ENCODE results near the gene IL12RB2. TPM values are rescaled to one million over a fixed set of nuclear protein-coding genes. Genes with fewer than 3 reads are reported as not detected.
"Not testable (repeated sequence)": the region's sequence is repeated elsewhere in the genome, so short reads cannot be mapped to it uniquely, and the experiment has no call there.

Gene IL12RB2
- total and polyA plus RNA-seq, 4 donors = 0.02 to 2.1 (median 0.44) TPM

- Histone ChIP-seq H3K9ac (ENCODE audit: insufficient read depth in 1 of 2, low read length in 2 of 2) (no peak overlapping the region), H3K4me1 (ENCODE audit: control insufficient read depth in 5 of 5, insufficient read depth in 5 of 5, low read length in 5 of 5) (peaks cover 0 to 7% (median 3%) of the 10 kb centered on the region in 5 donors), H3K9me3 (ENCODE audit: control insufficient read depth in 4 of 4, insufficient read depth in 3 of 4, low read length in 3 of 4) (peaks cover 0 to 1% (median 0%) of the 10 kb centered on the region in 4 donors), H3K27me3 (ENCODE audit: control insufficient read depth in 3 of 3, insufficient read depth in 3 of 3, low read length in 2 of 3) (no peaks in the 10 kb centered on the region), H3K27ac (ENCODE audit: low read depth in 1 of 2, low read length in 1 of 2) (no peak overlapping the region), H3K4me3 (no peak overlapping the region), H3K36me3 (ENCODE audit: control insufficient read depth in 4 of 4, insufficient read depth in 4 of 4, low read length in 4 of 4) (peaks cover 0 to 4% (median 0%) of the 10 kb centered on the region in 4 donors)
- no peak for TF ChIP-seq CTCF (IDR thresholded peaks at IDR 0.05; ENCODE audit: control extremely low read depth, extremely low read depth)
- DNase-seq (no peak), ATAC-seq (ENCODE audit: insufficient read depth, low FRiP score) (no peak)
- 90 to 93% methylated on average over 3 of the region's 3 CpGs for WGBS, 2 donors
These were observed 86.1 kb downstream of the IL12RB2 start for GRCh38 chr1:67393737-67394136.

- no peak overlapping the region for H3K27ac ChIP-seq (ENCODE audit: low read depth in 1 of 2, low read length in 1 of 2)
- H3K9me3 ChIP-seq (ENCODE audit: control insufficient read depth in 4 of 4, insufficient read depth in 3 of 4, low read length in 3 of 4) = peaks cover 0 to 1% (median 0%) of the 10 kb centered on the region in 4 donors
- H3K9ac ChIP-seq (ENCODE audit: insufficient read depth in 1 of 2, low read length in 2 of 2) = no peak overlapping the region
- H3K27me3 ChIP-seq (ENCODE audit: control insufficient read depth in 3 of 3, insufficient read depth in 3 of 3, low read length in 2 of 3) = no peaks in the 10 kb centered on the region
- H3K4me3 ChIP-seq = no peak overlapping the region
- peaks cover 0 to 7% (median 3%) of the 10 kb centered on the region in 5 donors for H3K4me1 ChIP-seq (ENCODE audit: control insufficient read depth in 5 of 5, insufficient read depth in 5 of 5, low read length in 5 of 5)
- ATAC-seq (ENCODE audit: insufficient read depth, low FRiP score) = no peak
- TF ChIP-seq CTCF (IDR thresholded peaks at IDR 0.05; ENCODE audit: control extremely low read depth, extremely low read depth) = no peak
- 97 to 99% methylated on average over 4 of the region's 4 CpGs for WGBS, 2 donors
- DNase-seq = no peak
- peaks cover 0 to 4% (median 0%) of the 10 kb centered on the region in 4 donors for H3K36me3 ChIP-seq (ENCODE audit: control insufficient read depth in 4 of 4, insufficient read depth in 4 of 4, low read length in 4 of 4)
These were observed 86.9 kb downstream of the IL12RB2 start for GRCh38 chr1:67394548-67394947.

- Histone ChIP-seq H3K27ac (ENCODE audit: low read depth in 1 of 2, low read length in 1 of 2) (no peak overlapping the region), H3K9ac (ENCODE audit: insufficient read depth in 1 of 2, low read length in 2 of 2) (no peak overlapping the region), H3K9me3 (ENCODE audit: control insufficient read depth in 4 of 4, insufficient read depth in 3 of 4, low read length in 3 of 4) (peaks cover 0 to 1% (median 0%) of the 10 kb centered on the region in 4 donors), H3K36me3 (ENCODE audit: control insufficient read depth in 4 of 4, insufficient read depth in 4 of 4, low read length in 4 of 4) (no peaks in the 10 kb centered on the region), H3K27me3 (ENCODE audit: control insufficient read depth in 3 of 3, insufficient read depth in 3 of 3, low read length in 2 of 3) (no peaks in the 10 kb centered on the region), H3K4me3 (no peak overlapping the region), H3K4me1 (ENCODE audit: control insufficient read depth in 5 of 5, insufficient read depth in 5 of 5, low read length in 5 of 5) (peaks cover 0 to 1% (median 0%) of the 10 kb centered on the region in 5 donors)
- ATAC-seq (ENCODE audit: insufficient read depth, low FRiP score) (no peak), DNase-seq (no peak)
- no peak for TF ChIP-seq CTCF (IDR thresholded peaks at IDR 0.05; ENCODE audit: control extremely low read depth, extremely low read depth)
- WGBS, 2 donors = 83 to 84% methylated on average over 7 of the region's 7 CpGs
These were observed 91.7 kb downstream of the IL12RB2 start for GRCh38 chr1:67399199-67399993.

GRCh38 chr1:67400029-67400786, 92.5 kb downstream of the IL12RB2 start:
- H3K4me1 ChIP-seq (ENCODE audit: control insufficient read depth in 5 of 5, insufficient read depth in 5 of 5, low read length in 5 of 5); DNase-seq; H3K27ac ChIP-seq (ENCODE audit: low read depth in 1 of 2, low read length in 1 of 2); H3K4me3 ChIP-seq; H3K36me3 ChIP-seq (ENCODE audit: control insufficient read depth in 4 of 4, insufficient read depth in 4 of 4, low read length in 4 of 4); H3K27me3 ChIP-seq (ENCODE audit: control insufficient read depth in 3 of 3, insufficient read depth in 3 of 3, low read length in 2 of 3); H3K9me3 ChIP-seq (ENCODE audit: control insufficient read depth in 4 of 4, insufficient read depth in 3 of 4, low read length in 3 of 4); H3K9ac ChIP-seq (ENCODE audit: insufficient read depth in 1 of 2, low read length in 2 of 2): not testable (repeated sequence)
- ATAC-seq (ENCODE audit: insufficient read depth, low FRiP score) = peak; percentile 25
- 88 to 94% methylated on average over 12 of the region's 12 CpGs for WGBS, 2 donors
